Suppressor macrophage (primary cell): ENCODE measurements around the gene NKX2-3.

Source experiments
- DNase-seq, 4 experiments: peaks; one replicate each; pipeline ENCODE4 v3.0.0-alpha.2; 2020 to 2022

The NKX2-3 gene

DNA sequence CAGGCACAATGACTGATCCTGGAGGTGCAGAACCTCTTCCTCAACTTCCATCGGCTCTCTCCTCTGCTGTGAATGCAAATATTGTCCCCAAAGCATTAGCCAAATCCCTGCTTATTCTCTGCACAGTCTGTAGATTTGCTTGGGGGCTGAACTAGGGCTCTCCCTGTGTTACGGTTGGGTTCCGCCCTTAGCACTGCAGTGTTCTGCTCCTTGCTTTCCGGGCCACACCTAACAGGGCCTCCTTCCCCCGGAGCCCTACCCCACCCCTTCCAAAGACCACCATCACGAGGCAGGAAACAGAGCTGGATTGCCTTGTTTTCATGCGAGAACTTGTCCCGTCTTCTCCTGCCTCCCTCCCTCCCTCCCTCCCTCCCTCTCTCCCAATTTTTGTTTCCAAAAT, 50.9 kb downstream of the NKX2-3 start:
- DNase-seq: no peak
